ENCODE results near the gene BPIFB6. TPM values are rescaled to one million over a fixed set of nuclear protein-coding genes. Genes with fewer than 3 reads are reported as not detected.

Gene BPIFB6
- total RNA-seq, 1 donor: not detected

- DNase-seq (ENCODE audit: insufficient read length, low spot score, missing footprints): no peak
- H3K79me2 ChIP-seq (ENCODE audit: insufficient read depth, low read length): no peaks in the 10 kb centered on the region
- H4K20me1 ChIP-seq (ENCODE audit: insufficient read depth, low read length): no peaks in the 10 kb centered on the region
- H3K27ac ChIP-seq (ENCODE audit: low read depth, low read length): no peak overlapping the region
- H3K4me1 ChIP-seq (ENCODE audit: insufficient read depth, low read length): no peaks in the 10 kb centered on the region
- H3K36me3 ChIP-seq (ENCODE audit: insufficient read depth, low read length): no peaks in the 10 kb centered on the region
- no peak for TF ChIP-seq CTCF (IDR thresholded peaks at IDR 0.05; ENCODE audit: extremely low read depth, low read depth, low read length)
- H3K9me3 ChIP-seq (ENCODE audit: low read depth, low read length): no peaks in the 10 kb centered on the region
- no peak overlapping the region for H3K4me3 ChIP-seq (ENCODE audit: insufficient read depth, low read length)
- H3K4me2 ChIP-seq (ENCODE audit: insufficient read depth, low read length): no peak overlapping the region
- H3K27me3 ChIP-seq (ENCODE audit: insufficient read depth, low read length): no peaks in the 10 kb centered on the region
- no peak overlapping the region for H2AFZ ChIP-seq (ENCODE audit: low read length)
These were observed 23.3 kb downstream of the BPIFB6 start for GRCh38 chr20:33054791-33055190.

GRCh38 chr20:33059136-33059535 is 27.7 kb downstream of the BPIFB6 start:
- no peaks in the 10 kb centered on the region for H3K9me3 ChIP-seq (ENCODE audit: low read depth, low read length)
- H4K20me1 ChIP-seq (ENCODE audit: insufficient read depth, low read length): no peaks in the 10 kb centered on the region
- DNase-seq (ENCODE audit: insufficient read length, low spot score, missing footprints): peak; percentile 39
- H3K4me3 ChIP-seq (ENCODE audit: insufficient read depth, low read length): no peak overlapping the region
- no peak overlapping the region for H3K4me2 ChIP-seq (ENCODE audit: insufficient read depth, low read length)
- H3K79me2 ChIP-seq (ENCODE audit: insufficient read depth, low read length): no peaks in the 10 kb centered on the region
- TF ChIP-seq CTCF (IDR thresholded peaks at IDR 0.05; ENCODE audit: extremely low read depth, low read depth, low read length): no peak
- no peaks in the 10 kb centered on the region for H3K36me3 ChIP-seq (ENCODE audit: insufficient read depth, low read length)
- no peak overlapping the region for H3K27ac ChIP-seq (ENCODE audit: low read depth, low read length)
- H3K4me1 ChIP-seq (ENCODE audit: insufficient read depth, low read length): no peaks in the 10 kb centered on the region
- H2AFZ ChIP-seq (ENCODE audit: low read length): no peak overlapping the region
- no peaks in the 10 kb centered on the region for H3K27me3 ChIP-seq (ENCODE audit: insufficient read depth, low read length)

GRCh38 chr20:33059741-33060390 is 28.4 kb downstream of the BPIFB6 start:
- Histone ChIP-seq H3K36me3 (ENCODE audit: insufficient read depth, low read length) (no peaks in the 10 kb centered on the region), H3K4me3 (ENCODE audit: insufficient read depth, low read length) (no peak overlapping the region), H3K27ac (ENCODE audit: low read depth, low read length) (no peak overlapping the region), H4K20me1 (ENCODE audit: insufficient read depth, low read length) (no peaks in the 10 kb centered on the region), H3K9me3 (ENCODE audit: low read depth, low read length) (no peaks in the 10 kb centered on the region), H3K4me1 (ENCODE audit: insufficient read depth, low read length) (no peaks in the 10 kb centered on the region), H3K27me3 (ENCODE audit: insufficient read depth, low read length) (no peaks in the 10 kb centered on the region), H3K79me2 (ENCODE audit: insufficient read depth, low read length) (no peaks in the 10 kb centered on the region), H3K4me2 (ENCODE audit: insufficient read depth, low read length) (no peak overlapping the region), H2AFZ (ENCODE audit: low read length) (no peak overlapping the region)
- DNase-seq (ENCODE audit: insufficient read length, low spot score, missing footprints): peak; percentile 45
- no peak for TF ChIP-seq CTCF (IDR thresholded peaks at IDR 0.05; ENCODE audit: extremely low read depth, low read depth, low read length)

- no peak for TF ChIP-seq CTCF (IDR thresholded peaks at IDR 0.05; ENCODE audit: extremely low read depth, low read depth, low read length)
- no peaks in the 10 kb centered on the region for H3K27me3 ChIP-seq (ENCODE audit: insufficient read depth, low read length)
- H3K4me2 ChIP-seq (ENCODE audit: insufficient read depth, low read length): no peak overlapping the region
- no peak overlapping the region for H2AFZ ChIP-seq (ENCODE audit: low read length)
- no peak overlapping the region for H3K27ac ChIP-seq (ENCODE audit: low read depth, low read length)
- H3K4me3 ChIP-seq (ENCODE audit: insufficient read depth, low read length): no peak overlapping the region
- no peaks in the 10 kb centered on the region for H3K4me1 ChIP-seq (ENCODE audit: insufficient read depth, low read length)
- DNase-seq (ENCODE audit: insufficient read length, low spot score, missing footprints): no peak
- H3K9me3 ChIP-seq (ENCODE audit: low read depth, low read length): no peaks in the 10 kb centered on the region
- no peaks in the 10 kb centered on the region for H4K20me1 ChIP-seq (ENCODE audit: insufficient read depth, low read length)
- H3K36me3 ChIP-seq (ENCODE audit: insufficient read depth, low read length): no peaks in the 10 kb centered on the region
- H3K79me2 ChIP-seq (ENCODE audit: insufficient read depth, low read length): no peaks in the 10 kb centered on the region
These were observed 30.2 kb downstream of the BPIFB6 start for GRCh38 chr20:33061658-33062028.

Measured in osteoblast (primary cell).